Osteocyte (in vitro differentiated cells): ENCODE results near the gene MPL. TPM values are rescaled to one million over a fixed set of nuclear protein-coding genes. Genes with fewer than 3 reads are reported as not detected.

Experiments
- DNase-seq: peaks from one replicate; pipeline ENCODE4 v3.0.0; 2021; ENCODE audit warnings: mixed read lengths; ENCODE audit not compliant: unreplicated experiment; ENCODE audit errors: extremely low spot score
- H3K27ac Mint-ChIP-seq: one replicate; pipeline ENCODE4 v1.8.0; 2021; ENCODE audit warnings: mild to moderate bottlenecking, mixed read lengths; ENCODE audit not compliant: unreplicated experiment
- H3K27me3 Mint-ChIP-seq: one replicate; pipeline ENCODE4 v1.8.0; 2021; ENCODE audit warnings: mixed read lengths; ENCODE audit not compliant: unreplicated experiment
- H3K36me3 Mint-ChIP-seq: one replicate; pipeline ENCODE4 v1.8.0; 2021; ENCODE audit warnings: mixed read lengths; ENCODE audit not compliant: unreplicated experiment
- H3K4me1 Mint-ChIP-seq: one replicate; pipeline ENCODE4 v1.8.0; 2021; ENCODE audit warnings: mixed read lengths; ENCODE audit not compliant: unreplicated experiment
- H3K4me3 Mint-ChIP-seq: one replicate; pipeline ENCODE4 v1.8.0; 2021; ENCODE audit warnings: mild to moderate bottlenecking, moderate library complexity, mixed read lengths; ENCODE audit not compliant: unreplicated experiment
- H3K9me3 Mint-ChIP-seq: one replicate; pipeline ENCODE4 v1.8.0; 2021; ENCODE audit warnings: mixed read lengths; ENCODE audit not compliant: unreplicated experiment
- total RNA-seq: library from RNA; stranded (reverse); gene quantifications from 2 replicates; pipeline ENCODE4 v1.2.1, GENCODE V29; 2021
- TF ChIP-seq, protein P1 (sequence below): fragments of 200-600 bp; sonication (generic); IDR thresholded peaks from 2 replicates; pipeline ENCODE4 v1.5.0; 2021; ENCODE audit warnings: antibody characterized with exemption, mild to moderate bottlenecking, moderate library complexity

Gene MPL
- total RNA-seq, 1 donor from 2014 or later: not detected

DNA sequence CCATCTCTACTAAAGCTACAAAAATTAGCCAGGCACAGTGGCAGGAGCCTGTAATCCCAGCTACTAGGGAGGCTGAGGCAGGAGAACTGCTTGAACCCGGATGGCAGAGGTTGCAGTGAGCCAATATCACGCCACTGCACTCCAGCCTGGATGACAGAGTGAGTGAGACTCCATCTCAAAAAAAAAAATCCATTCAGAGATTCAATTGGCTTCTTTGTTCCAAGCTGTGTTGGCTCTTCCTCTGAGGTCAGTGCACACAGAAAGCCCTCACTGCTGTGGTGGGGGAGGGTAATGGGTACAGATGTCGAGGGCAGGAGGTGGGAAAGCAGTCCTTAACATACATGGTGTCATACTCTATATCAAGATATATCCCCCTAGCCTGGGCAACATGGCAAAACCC is 22.1 kb upstream of the MPL start:
- no peaks in the 10 kb centered on the region for H3K9me3 Mint-ChIP-seq
- no peak for DNase-seq
- no peak overlapping the region for H3K4me3 Mint-ChIP-seq
- no peaks in the 10 kb centered on the region for H3K36me3 Mint-ChIP-seq
- H3K27ac Mint-ChIP-seq: no peak overlapping the region
- H3K27me3 Mint-ChIP-seq: no peaks in the 10 kb centered on the region
- H3K4me1 Mint-ChIP-seq: no peaks in the 10 kb centered on the region
- TF ChIP-seq, protein P1, sequence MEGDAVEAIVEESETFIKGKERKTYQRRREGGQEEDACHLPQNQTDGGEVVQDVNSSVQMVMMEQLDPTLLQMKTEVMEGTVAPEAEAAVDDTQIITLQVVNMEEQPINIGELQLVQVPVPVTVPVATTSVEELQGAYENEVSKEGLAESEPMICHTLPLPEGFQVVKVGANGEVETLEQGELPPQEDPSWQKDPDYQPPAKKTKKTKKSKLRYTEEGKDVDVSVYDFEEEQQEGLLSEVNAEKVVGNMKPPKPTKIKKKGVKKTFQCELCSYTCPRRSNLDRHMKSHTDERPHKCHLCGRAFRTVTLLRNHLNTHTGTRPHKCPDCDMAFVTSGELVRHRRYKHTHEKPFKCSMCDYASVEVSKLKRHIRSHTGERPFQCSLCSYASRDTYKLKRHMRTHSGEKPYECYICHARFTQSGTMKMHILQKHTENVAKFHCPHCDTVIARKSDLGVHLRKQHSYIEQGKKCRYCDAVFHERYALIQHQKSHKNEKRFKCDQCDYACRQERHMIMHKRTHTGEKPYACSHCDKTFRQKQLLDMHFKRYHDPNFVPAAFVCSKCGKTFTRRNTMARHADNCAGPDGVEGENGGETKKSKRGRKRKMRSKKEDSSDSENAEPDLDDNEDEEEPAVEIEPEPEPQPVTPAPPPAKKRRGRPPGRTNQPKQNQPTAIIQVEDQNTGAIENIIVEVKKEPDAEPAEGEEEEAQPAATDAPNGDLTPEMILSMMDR: no peak

DNA sequence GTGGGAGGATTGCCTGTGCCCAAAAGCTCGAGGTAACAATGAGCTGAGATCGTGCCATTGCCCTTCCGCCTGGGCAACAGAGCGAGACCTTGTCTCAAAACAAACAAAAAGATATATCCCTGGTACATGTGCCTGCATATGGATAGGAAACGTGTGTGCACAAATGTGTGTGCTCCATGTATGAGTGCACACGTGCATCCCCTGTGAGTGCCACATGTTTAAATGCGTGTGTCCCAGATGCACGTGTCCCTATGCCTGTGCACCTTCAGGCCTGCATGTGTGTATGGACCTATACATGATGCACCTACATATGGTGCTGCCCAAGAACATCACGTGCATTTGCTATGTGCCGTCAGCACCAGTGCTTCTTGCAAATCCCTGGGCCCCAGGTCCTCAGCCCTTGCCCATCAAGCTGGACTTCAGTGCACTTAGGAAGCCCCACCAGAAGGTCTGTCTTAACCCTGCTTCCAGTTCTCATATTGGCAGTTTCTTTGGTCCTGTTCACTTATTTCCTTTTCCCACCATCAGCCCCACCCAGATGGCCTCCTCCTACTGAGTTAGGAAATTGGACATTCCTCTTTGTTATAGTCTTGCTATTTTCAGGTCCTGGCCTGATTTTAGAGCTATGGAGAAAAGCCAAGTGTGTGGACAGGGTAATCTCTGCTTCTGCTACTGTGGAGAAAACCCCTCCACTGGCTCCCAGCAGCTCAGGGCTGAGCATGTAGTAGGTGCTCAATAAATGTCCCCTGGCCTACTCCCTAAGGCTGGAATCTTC is 21.5 kb upstream of the MPL start:
- H3K27me3 Mint-ChIP-seq: no peaks in the 10 kb centered on the region
- H3K9me3 Mint-ChIP-seq: no peaks in the 10 kb centered on the region
- H3K27ac Mint-ChIP-seq: no peak overlapping the region
- H3K4me1 Mint-ChIP-seq: no peaks in the 10 kb centered on the region
- TF ChIP-seq, protein P1: no peak
- DNase-seq: no peak
- no peaks in the 10 kb centered on the region for H3K36me3 Mint-ChIP-seq
- no peak overlapping the region for H3K4me3 Mint-ChIP-seq

- TF ChIP-seq, protein P1: peak; percentile 15
- Mint-ChIP-seq H3K4me3 (no peak overlapping the region), H3K9me3 (no peaks in the 10 kb centered on the region), H3K4me1 (no peaks in the 10 kb centered on the region), H3K27ac (no peak overlapping the region), H3K27me3 (no peaks in the 10 kb centered on the region), H3K36me3 (no peaks in the 10 kb centered on the region)
- DNase-seq: no peak
Observed at GRCh38 chr1:43316738-43317520, 20.7 kb upstream of the MPL start.

- Mint-ChIP-seq H3K27me3 (no peaks in the 10 kb centered on the region), H3K36me3 (no peaks in the 10 kb centered on the region), H3K9me3 (no peaks in the 10 kb centered on the region), H3K27ac (no peak overlapping the region), H3K4me1 (no peaks in the 10 kb centered on the region), H3K4me3 (no peak overlapping the region)
- DNase-seq: no peak
- TF ChIP-seq, protein P1: no peak
Observed at GRCh38 chr1:43317817-43318471, 19.7 kb upstream of the MPL start.

DNA sequence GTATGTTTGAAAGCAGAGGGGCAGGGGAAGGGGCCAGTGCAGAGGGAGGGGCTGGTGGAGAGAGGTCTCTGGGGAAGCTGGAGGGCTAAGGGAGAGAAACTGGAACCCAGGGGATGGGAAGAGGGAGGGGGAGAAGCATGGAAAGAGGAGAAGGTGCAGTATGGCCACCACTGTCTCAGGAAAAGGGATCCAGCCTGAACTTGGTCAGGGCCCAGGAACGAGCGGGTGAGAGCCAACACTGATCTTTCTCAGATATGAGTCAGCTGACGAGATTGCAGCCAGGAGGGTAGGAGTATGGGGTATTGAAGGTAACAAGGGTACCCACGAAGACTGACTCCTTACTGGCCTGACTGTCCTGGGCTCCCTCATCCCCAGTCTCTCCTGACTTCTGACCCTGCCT is 18.8 kb upstream of the MPL start:
- TF ChIP-seq, protein P1: no peak
- DNase-seq: no peak
- Mint-ChIP-seq H3K36me3 (no peaks in the 10 kb centered on the region), H3K9me3 (no peaks in the 10 kb centered on the region), H3K4me3 (no peak overlapping the region), H3K27ac (no peak overlapping the region), H3K27me3 (no peaks in the 10 kb centered on the region), H3K4me1 (no peaks in the 10 kb centered on the region)
